Kidney (tissue), 14 donors: ENCODE measurements around the gene ZBTB8OS. TPM values are rescaled to one million over a fixed set of nuclear protein-coding genes. Genes with fewer than 3 reads are reported as not detected.

Experiments used
- DNase-seq, 5 donors: peaks; one replicate each; pipeline ENCODE4 v3.0.0-alpha.2; 2013 to 2020
- FAIRE-seq: peaks from 2 replicates; lab custom pipeline; 2012; peaks lifted over from hg19 to GRCh38; lab: Jason Lieb, UNC
- H3K27ac ChIP-seq, 2 donors: one replicate each; pipeline ENCODE4 v1.7.0; 2013; ENCODE audit warnings: low read depth in 2 of 2, low read length in 2 of 2, inconsistent platforms in 1 of 2
- H3K27me3 ChIP-seq: one replicate; pipeline ENCODE4 v1.7.1; 2013; ENCODE audit warnings: low read length, inconsistent platforms; ENCODE audit not compliant: control insufficient read depth, insufficient read depth
- H3K36me3 ChIP-seq, 3 donors: one replicate each; pipeline versions ENCODE4 v1.7.0 to v1.7.1; 2013; ENCODE audit warnings: low read length in 3 of 3, control low read depth in 1 of 3, inconsistent platforms in 1 of 3; ENCODE audit not compliant: insufficient read depth in 3 of 3, control insufficient read depth in 2 of 3
- H3K4me1 ChIP-seq, 3 donors: one replicate each; pipeline versions ENCODE4 v1.7.0 to v1.7.1; 2013; ENCODE audit warnings: low read length in 3 of 3, inconsistent platforms in 1 of 3, low read depth in 1 of 3; ENCODE audit not compliant: control insufficient read depth in 2 of 3, insufficient read depth in 2 of 3
- H3K4me3 ChIP-seq, 3 donors: one replicate each; pipeline versions ENCODE4 v1.7.0 to v1.8.1; 2013; ENCODE audit warnings: low read length in 3 of 3, control low read depth in 1 of 3, inconsistent platforms in 1 of 3
- H3K9ac ChIP-seq, 3 donors: one replicate each; pipeline versions ENCODE4 v1.7.0 to v1.7.1; 2013; ENCODE audit warnings: low read length in 3 of 3, control low read depth in 1 of 3, inconsistent platforms in 1 of 3
- H3K9me3 ChIP-seq, 3 donors: one replicate each; pipeline versions ENCODE4 v1.7.0 to v1.7.1; 2013; ENCODE audit warnings: low read length in 3 of 3, control low read depth in 1 of 3, inconsistent platforms in 1 of 3; ENCODE audit not compliant: control insufficient read depth in 2 of 3, insufficient read depth in 1 of 3
- intact Hi-C: fragments of 100-400 bp; cut with DNase I; formaldehyde crosslinking; loops from one replicate; pipeline ENCODE4 v1.11.1; 2022
- polyA plus RNA-seq: library from polyadenylated mRNA; stranded (reverse); fragments of 350-450 nt; fragmentation: Illumina TruSeq; extraction: RNeasy Lipid Tissue Mini Kit (QIAGEN cat#74804); gene quantifications from one replicate; pipeline ENCODE4 v1.2.3, GENCODE V29; 2014; ENCODE audit warnings: low read depth, low replicate concordance; ENCODE audit not compliant: insufficient read depth
- total RNA-seq: library from RNA; stranded (reverse); fragmentation: NEBNext Ultra II Directional; extraction: Animal tissue kit (Norgen Biotek cat#: 25700); gene quantifications from one replicate; pipeline ENCODE4 v1.2.1, GENCODE V29; 2021
- TF ChIP-seq, protein P1 (sequence below): IDR thresholded peaks from 3 replicates; pipeline ENCODE4 v1.5.1; 2012; ENCODE audit warnings: mild to moderate bottlenecking, moderate library complexity, borderline replicate concordance; ENCODE audit not compliant: insufficient read depth; ENCODE audit errors: extremely low read depth
- donor health status: control.
- donor health status: control.
- donor health status: control.
- donor health status: control.
- donor health status: control.
- donor health status: DM: yes; HTN: yes; CAD: no.
- donor health status: Normal renal cell carcinoma (clear cell type).

ZBTB8OS gene
- total and polyA plus RNA-seq, 2 donors from 2014 or later, result 39.0 to 62.3 TPM

DNA sequence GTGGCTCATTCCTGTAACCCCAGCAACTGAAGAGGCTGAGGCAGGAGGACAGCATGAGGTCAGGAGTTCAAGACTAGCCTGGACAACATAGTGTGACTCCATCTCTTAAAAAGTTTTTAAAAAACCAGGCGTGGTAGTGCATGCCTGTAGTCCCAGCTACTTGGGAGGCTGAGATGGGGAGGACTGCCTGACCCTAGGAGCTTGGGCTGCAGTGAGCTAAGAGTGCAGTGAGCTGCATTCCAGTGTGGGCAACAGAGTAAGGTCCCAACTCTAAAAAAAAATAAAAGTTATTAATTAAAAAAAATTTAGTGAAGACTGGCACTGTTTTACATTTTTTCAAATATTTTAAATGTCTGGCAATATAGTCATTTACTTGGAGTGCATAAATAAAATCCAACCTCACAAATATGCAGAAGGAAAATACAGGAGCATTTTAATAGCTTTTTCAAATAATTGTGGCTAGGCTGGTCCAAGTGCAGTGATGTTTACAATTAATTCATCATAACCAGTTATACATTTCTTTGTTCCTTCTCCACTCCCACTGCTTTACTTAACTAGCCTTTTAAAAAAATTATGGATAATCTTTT, 10.8 kb downstream of the ZBTB8OS start:
- Histone ChIP-seq H3K27me3 (no peaks in the 10 kb centered on the region), H3K4me3 (no peak overlapping the region), H3K4me1 (no peaks in the 10 kb centered on the region), H3K27ac (no peak overlapping the region), H3K36me3 (no peaks in the 10 kb centered on the region), H3K9me3 (no peaks in the 10 kb centered on the region), H3K9ac (no peak overlapping the region)
- intact Hi-C loops, result no loop called here
- FAIRE-seq, result no peak
- TF ChIP-seq, protein P1, sequence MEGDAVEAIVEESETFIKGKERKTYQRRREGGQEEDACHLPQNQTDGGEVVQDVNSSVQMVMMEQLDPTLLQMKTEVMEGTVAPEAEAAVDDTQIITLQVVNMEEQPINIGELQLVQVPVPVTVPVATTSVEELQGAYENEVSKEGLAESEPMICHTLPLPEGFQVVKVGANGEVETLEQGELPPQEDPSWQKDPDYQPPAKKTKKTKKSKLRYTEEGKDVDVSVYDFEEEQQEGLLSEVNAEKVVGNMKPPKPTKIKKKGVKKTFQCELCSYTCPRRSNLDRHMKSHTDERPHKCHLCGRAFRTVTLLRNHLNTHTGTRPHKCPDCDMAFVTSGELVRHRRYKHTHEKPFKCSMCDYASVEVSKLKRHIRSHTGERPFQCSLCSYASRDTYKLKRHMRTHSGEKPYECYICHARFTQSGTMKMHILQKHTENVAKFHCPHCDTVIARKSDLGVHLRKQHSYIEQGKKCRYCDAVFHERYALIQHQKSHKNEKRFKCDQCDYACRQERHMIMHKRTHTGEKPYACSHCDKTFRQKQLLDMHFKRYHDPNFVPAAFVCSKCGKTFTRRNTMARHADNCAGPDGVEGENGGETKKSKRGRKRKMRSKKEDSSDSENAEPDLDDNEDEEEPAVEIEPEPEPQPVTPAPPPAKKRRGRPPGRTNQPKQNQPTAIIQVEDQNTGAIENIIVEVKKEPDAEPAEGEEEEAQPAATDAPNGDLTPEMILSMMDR, result no peak
- DNase-seq, result no peak

- no peak overlapping the region for H3K4me3 ChIP-seq
- FAIRE-seq (no peak), DNase-seq (peak in 1 of 5 donors; percentile 4)
- H3K27me3 ChIP-seq, result no peaks in the 10 kb centered on the region
- no peaks in the 10 kb centered on the region for H3K4me1 ChIP-seq
- no peaks in the 10 kb centered on the region for H3K9me3 ChIP-seq
- H3K27ac ChIP-seq, result no peak overlapping the region
- TF ChIP-seq, protein P1, result no peak
- peaks cover 0 to 4% (median 0%) of the 10 kb centered on the region in 3 donors for H3K36me3 ChIP-seq
- H3K9ac ChIP-seq, result no peak overlapping the region
- intact Hi-C loops, result no loop called here
Observed at GRCh38 chr1:32636914-32637645, 13.3 kb downstream of the ZBTB8OS start.

- TF ChIP-seq, protein P1, result no peak
Observed at GRCh38 chr1:32635508-32636277, 14.7 kb downstream of the ZBTB8OS start.

More at GRCh38 chr1:32635508-32636277, 14.7 kb downstream of the ZBTB8OS start:
- H3K9ac ChIP-seq, result no peak overlapping the region
- DNase-seq, result no peak
- H3K9me3 ChIP-seq, result no peaks in the 10 kb centered on the region
- H3K27ac ChIP-seq, result no peak overlapping the region
- peaks cover 0 to 4% (median 0%) of the 10 kb centered on the region in 3 donors for H3K36me3 ChIP-seq
- no peak for FAIRE-seq
- no peaks in the 10 kb centered on the region for H3K4me1 ChIP-seq
- H3K27me3 ChIP-seq, result no peaks in the 10 kb centered on the region
- intact Hi-C loops, result no loop called here
- H3K4me3 ChIP-seq, result no peak overlapping the region
